GM23338 (cell line): ENCODE results near the gene EFHB. TPM values are rescaled to one million over a fixed set of nuclear protein-coding genes. Genes with fewer than 3 reads are reported as not detected.

Experiments
- ATAC-seq: fragments of 200-7000 bp; cut with Tn5 transposase; 3 replicates; pipeline ENCODE4 v1.9.1; 2020
- DNase-seq: peaks from one replicate; pipeline ENCODE4 v3.0.0-alpha.2; 2015; ENCODE audit warnings: low spot score
- H2AFZ ChIP-seq: fragments of 200-600 bp; sonication (generic); 2 replicates; pipeline ENCODE4 v1.8.0; 2016; ENCODE audit warnings: antibody characterized with exemption, mild to moderate bottlenecking, moderate library complexity
- H3F3A ChIP-seq: fragments of 200-600 bp; sonication (generic); replicated peaks from 2 replicates; pipeline ENCODE4 v1.8.0; 2017; ENCODE audit warnings: antibody characterized with exemption, mixed run types, low read depth
- H3K27ac ChIP-seq: fragments of 200-600 bp; sonication (generic); 2 replicates; pipeline ENCODE4 v1.6.1; 2016; ENCODE audit warnings: low read depth
- H3K27me3 ChIP-seq: fragments of 200-600 bp; sonication (generic); 2 replicates; pipeline ENCODE4 v1.8.0; 2016; ENCODE audit warnings: mild to moderate bottlenecking, mixed run types, moderate library complexity; ENCODE audit not compliant: insufficient read depth
- H3K36me3 ChIP-seq: fragments of 200-600 bp; sonication (generic); 2 replicates; pipeline ENCODE4 v1.8.0; 2016; ENCODE audit warnings: mild to moderate bottlenecking; ENCODE audit not compliant: insufficient read depth
- H3K4me1 ChIP-seq: fragments of 200-600 bp; sonication (generic); 2 replicates; pipeline ENCODE4 v1.8.0; 2016; ENCODE audit warnings: mild to moderate bottlenecking, moderate library complexity; ENCODE audit not compliant: insufficient read depth
- H3K4me2 ChIP-seq: fragments of 200-600 bp; sonication (generic); 2 replicates; pipeline ENCODE4 v1.7.1; 2017; ENCODE audit warnings: mixed run types
- H3K4me3 ChIP-seq: fragments of 200-600 bp; sonication (generic); 2 replicates; pipeline ENCODE4 v1.6.1; 2016; ENCODE audit warnings: mixed run types
- H3K79me2 ChIP-seq: fragments of 200-600 bp; sonication (generic); replicated peaks from 2 replicates; pipeline ENCODE4 v1.8.0; 2017; ENCODE audit warnings: mild to moderate bottlenecking; ENCODE audit not compliant: insufficient read depth
- H3K9me2 ChIP-seq: fragments of 200-600 bp; sonication (generic); 2 replicates; pipeline ENCODE4 v1.8.0; 2017; ENCODE audit not compliant: insufficient read depth
- H4K20me1 ChIP-seq: fragments of 200-600 bp; sonication (generic); replicated peaks from 2 replicates; pipeline ENCODE4 v1.8.0; 2017; ENCODE audit warnings: mild to moderate bottlenecking; ENCODE audit not compliant: insufficient read depth
- H3K27ac Mint-ChIP-seq: 2 replicates; pipeline ENCODE4 v1.8.0; 2020; ENCODE audit warnings: inconsistent platforms, mild to moderate bottlenecking, moderate library complexity, mixed read lengths
- H3K27me3 Mint-ChIP-seq: 3 replicates; pipeline ENCODE4 v1.8.0; 2022; ENCODE audit warnings: low read depth, mild to moderate bottlenecking, moderate library complexity, mixed read lengths, inconsistent platforms; ENCODE audit not compliant: insufficient read depth, poor library complexity
- H3K36me3 Mint-ChIP-seq: 3 replicates; pipeline ENCODE4 v1.8.0; 2021; ENCODE audit warnings: low read depth, mild to moderate bottlenecking, inconsistent platforms, moderate library complexity, mixed read lengths
- H3K4me1 Mint-ChIP-seq: 3 replicates; pipeline ENCODE4 v1.8.0; 2020; ENCODE audit warnings: mild to moderate bottlenecking, inconsistent platforms, mixed read lengths
- H3K4me3 Mint-ChIP-seq: 3 replicates; pipeline ENCODE4 v1.8.0; 2021; ENCODE audit warnings: moderate library complexity, mild to moderate bottlenecking, inconsistent platforms, mixed read lengths
- H3K9me3 Mint-ChIP-seq: 3 replicates; pipeline ENCODE4 v1.8.0; 2020; ENCODE audit warnings: moderate library complexity, mild to moderate bottlenecking, inconsistent platforms, mixed read lengths
- CTCF ChIP-seq, 2 experiments: fragments of 200-600 bp in 1 of 2; sonication (generic) in 1 of 2; conservative IDR thresholded peaks; 2 replicates each; pipeline versions ENCODE4 v1.5.1 to v1.6.1; 2016 to 2017; ENCODE audit warnings: antibody characterized with exemption in 2 of 2, low read depth in 2 of 2, mild to moderate bottlenecking in 2 of 2, moderate library complexity in 1 of 2
- EZH2phosphoT487 ChIP-seq: fragments of 200-600 bp; sonication (generic); IDR thresholded peaks from one replicate; pipeline ENCODE4 v1.8.1; 2018; ENCODE audit warnings: antibody characterized with exemption; ENCODE audit not compliant: unreplicated experiment
- JUNB ChIP-seq: IDR thresholded peaks from one replicate; pipeline ENCODE4 v1.6.1; 2016; ENCODE audit warnings: antibody characterized with exemption; ENCODE audit not compliant: unreplicated experiment
- POLR2AphosphoS5 ChIP-seq: IDR thresholded peaks from 2 replicates; pipeline ENCODE4 v1.6.1; 2016; ENCODE audit warnings: antibody characterized with exemption, low read depth
- STAT1 ChIP-seq: IDR thresholded peaks from one replicate; pipeline ENCODE4 v1.6.1; 2016; ENCODE audit warnings: antibody characterized with exemption; ENCODE audit not compliant: unreplicated experiment
- ZNF114 ChIP-seq: fragments of 250-450 bp; sonication (Bioruptor Pico); IDR thresholded peaks from 2 replicates; pipeline ENCODE4 v1.5.0; 2020; ENCODE audit warnings: mild to moderate bottlenecking, moderate library complexity
- ZNF331 ChIP-seq: fragments of 250-450 bp; sonication (Bioruptor Pico); IDR thresholded peaks from 2 replicates; pipeline ENCODE4 v1.5.0; 2020; ENCODE audit warnings: low read depth, mild to moderate bottlenecking, moderate library complexity
- ZNF462 ChIP-seq: fragments of 250-450 bp; sonication (Bioruptor Pico); IDR thresholded peaks from 2 replicates; pipeline ENCODE4 v1.5.0; 2020; ENCODE audit warnings: mild to moderate bottlenecking, moderate library complexity
- polyA plus RNA-seq: library from polyadenylated mRNA; unstranded; fragments of >200 nt; fragmentation: Nextera tagmentation; extraction: Ambion mirVana; gene quantifications from 2 replicates; pipeline ENCODE4 v1.2.1, GENCODE V29; 2016
- total RNA-seq: library from RNA; depleted of rRNA; stranded (reverse); fragments of >200 nt; shearing (Covaris generic); gene quantifications from 2 replicates; pipeline ENCODE4 v1.2.3, GENCODE V29; 2014
- TF ChIP-seq, protein P1 (sequence below): IDR thresholded peaks from one replicate; pipeline ENCODE4 v1.6.1; 2018; ENCODE audit warnings: antibody characterized with exemption; ENCODE audit not compliant: unreplicated experiment

Gene EFHB
- total and polyA plus RNA-seq, 2 experiments from 2014 or later = 0.35 to 0.68 TPM

- TF ChIP-seq, protein P1, sequence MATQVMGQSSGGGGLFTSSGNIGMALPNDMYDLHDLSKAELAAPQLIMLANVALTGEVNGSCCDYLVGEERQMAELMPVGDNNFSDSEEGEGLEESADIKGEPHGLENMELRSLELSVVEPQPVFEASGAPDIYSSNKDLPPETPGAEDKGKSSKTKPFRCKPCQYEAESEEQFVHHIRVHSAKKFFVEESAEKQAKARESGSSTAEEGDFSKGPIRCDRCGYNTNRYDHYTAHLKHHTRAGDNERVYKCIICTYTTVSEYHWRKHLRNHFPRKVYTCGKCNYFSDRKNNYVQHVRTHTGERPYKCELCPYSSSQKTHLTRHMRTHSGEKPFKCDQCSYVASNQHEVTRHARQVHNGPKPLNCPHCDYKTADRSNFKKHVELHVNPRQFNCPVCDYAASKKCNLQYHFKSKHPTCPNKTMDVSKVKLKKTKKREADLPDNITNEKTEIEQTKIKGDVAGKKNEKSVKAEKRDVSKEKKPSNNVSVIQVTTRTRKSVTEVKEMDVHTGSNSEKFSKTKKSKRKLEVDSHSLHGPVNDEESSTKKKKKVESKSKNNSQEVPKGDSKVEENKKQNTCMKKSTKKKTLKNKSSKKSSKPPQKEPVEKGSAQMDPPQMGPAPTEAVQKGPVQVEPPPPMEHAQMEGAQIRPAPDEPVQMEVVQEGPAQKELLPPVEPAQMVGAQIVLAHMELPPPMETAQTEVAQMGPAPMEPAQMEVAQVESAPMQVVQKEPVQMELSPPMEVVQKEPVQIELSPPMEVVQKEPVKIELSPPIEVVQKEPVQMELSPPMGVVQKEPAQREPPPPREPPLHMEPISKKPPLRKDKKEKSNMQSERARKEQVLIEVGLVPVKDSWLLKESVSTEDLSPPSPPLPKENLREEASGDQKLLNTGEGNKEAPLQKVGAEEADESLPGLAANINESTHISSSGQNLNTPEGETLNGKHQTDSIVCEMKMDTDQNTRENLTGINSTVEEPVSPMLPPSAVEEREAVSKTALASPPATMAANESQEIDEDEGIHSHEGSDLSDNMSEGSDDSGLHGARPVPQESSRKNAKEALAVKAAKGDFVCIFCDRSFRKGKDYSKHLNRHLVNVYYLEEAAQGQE = no peak
- TF ChIP-seq STAT1 (no peak), JUNB (no peak), POLR2AphosphoS5 (no peak), ZNF331 (CRISPR knock-in tag) (no peak)
These were observed 16.9 kb downstream of the EFHB start (continued) for GRCh38 chr3:19917167-19917566.

GRCh38 chr3:19911452-19911851 lies 22.6 kb downstream of the EFHB start:
- ATAC-seq = no peak
- peaks cover 5% of the 10 kb centered on the region; the same call in 2 of the 3 replicates for H3K4me1 Mint-ChIP-seq
- H3K27ac Mint-ChIP-seq = no peak overlapping the region
- Histone ChIP-seq H2AFZ (no peak overlapping the region), H3K27me3 (no peaks in the 10 kb centered on the region), H3K36me3 (no peaks in the 10 kb centered on the region), H3K4me2 (no peak overlapping the region), H3K9me2 (no peaks in the 10 kb centered on the region), H4K20me1 (no peaks in the 10 kb centered on the region), H3F3A (no peaks in the 10 kb centered on the region), H3K4me3 (no peak overlapping the region), H3K79me2 (no peaks in the 10 kb centered on the region), H3K27ac (no peak overlapping the region), H3K4me1 (no peaks in the 10 kb centered on the region)
- H3K4me3 Mint-ChIP-seq = no peak overlapping the region
- peaks cover 1% of the 10 kb centered on the region for H3K27me3 Mint-ChIP-seq
- no peaks in the 10 kb centered on the region; the same call in 2 of the 3 replicates for H3K9me3 Mint-ChIP-seq
- no peak for DNase-seq
- TF ChIP-seq ZNF462 (no peak), ZNF114 (CRISPR knock-in tag) (no peak), CTCF (conservative IDR thresholded peaks at IDR 0.05; ENCODE audit: low read depth in 2 of 2) (no peak), EZH2phosphoT487 (no peak)
- no peaks in the 10 kb centered on the region for H3K36me3 Mint-ChIP-seq
